Measurements from ENCODE around the gene NTF4.

- TF ChIP-seq, protein P1, sequence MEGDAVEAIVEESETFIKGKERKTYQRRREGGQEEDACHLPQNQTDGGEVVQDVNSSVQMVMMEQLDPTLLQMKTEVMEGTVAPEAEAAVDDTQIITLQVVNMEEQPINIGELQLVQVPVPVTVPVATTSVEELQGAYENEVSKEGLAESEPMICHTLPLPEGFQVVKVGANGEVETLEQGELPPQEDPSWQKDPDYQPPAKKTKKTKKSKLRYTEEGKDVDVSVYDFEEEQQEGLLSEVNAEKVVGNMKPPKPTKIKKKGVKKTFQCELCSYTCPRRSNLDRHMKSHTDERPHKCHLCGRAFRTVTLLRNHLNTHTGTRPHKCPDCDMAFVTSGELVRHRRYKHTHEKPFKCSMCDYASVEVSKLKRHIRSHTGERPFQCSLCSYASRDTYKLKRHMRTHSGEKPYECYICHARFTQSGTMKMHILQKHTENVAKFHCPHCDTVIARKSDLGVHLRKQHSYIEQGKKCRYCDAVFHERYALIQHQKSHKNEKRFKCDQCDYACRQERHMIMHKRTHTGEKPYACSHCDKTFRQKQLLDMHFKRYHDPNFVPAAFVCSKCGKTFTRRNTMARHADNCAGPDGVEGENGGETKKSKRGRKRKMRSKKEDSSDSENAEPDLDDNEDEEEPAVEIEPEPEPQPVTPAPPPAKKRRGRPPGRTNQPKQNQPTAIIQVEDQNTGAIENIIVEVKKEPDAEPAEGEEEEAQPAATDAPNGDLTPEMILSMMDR (IDR thresholded peaks at IDR 0.05) = no peak
- TF ChIP-seq RORB (CRISPR knock-in tag; IDR thresholded peaks at IDR 0.05) (no peak), NFYB (CRISPR knock-in tag; conservative IDR thresholded peaks at IDR 0.05; ENCODE audit: low read depth) (no peak), E2F4 (CRISPR knock-in tag; IDR thresholded peaks at IDR 0.05; ENCODE audit: borderline replicate concordance, low read depth) (no peak), CBFB (CRISPR knock-in tag; IDR thresholded peaks at IDR 0.05; ENCODE audit: low read depth) (no peak), ZNF232 (CRISPR knock-in tag; IDR thresholded peaks at IDR 0.05) (no peak), KAT7 (CRISPR knock-in tag; IDR thresholded peaks at IDR 0.05; ENCODE audit: borderline replicate concordance) (no peak), CREB1 (CRISPR knock-in tag; IDR thresholded peaks at IDR 0.05) (no peak), ATF1 (CRISPR knock-in tag; IDR thresholded peaks at IDR 0.05) (no peak)
- TF ChIP-seq, protein P2, sequence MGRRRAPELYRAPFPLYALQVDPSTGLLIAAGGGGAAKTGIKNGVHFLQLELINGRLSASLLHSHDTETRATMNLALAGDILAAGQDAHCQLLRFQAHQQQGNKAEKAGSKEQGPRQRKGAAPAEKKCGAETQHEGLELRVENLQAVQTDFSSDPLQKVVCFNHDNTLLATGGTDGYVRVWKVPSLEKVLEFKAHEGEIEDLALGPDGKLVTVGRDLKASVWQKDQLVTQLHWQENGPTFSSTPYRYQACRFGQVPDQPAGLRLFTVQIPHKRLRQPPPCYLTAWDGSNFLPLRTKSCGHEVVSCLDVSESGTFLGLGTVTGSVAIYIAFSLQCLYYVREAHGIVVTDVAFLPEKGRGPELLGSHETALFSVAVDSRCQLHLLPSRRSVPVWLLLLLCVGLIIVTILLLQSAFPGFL (CRISPR knock-in tag; IDR thresholded peaks at IDR 0.05; ENCODE audit: borderline replicate concordance) = no peak
These were observed 19.8 kb upstream of the NTF4 start for GRCh38 chr19:49084206-49085019.
